IMR-90 (cell line): ENCODE results near the gene NCLN. TPM values are rescaled to one million over a fixed set of nuclear protein-coding genes. Genes with fewer than 3 reads are reported as not detected.

ENCODE experiments used
- ATAC-seq: fragments of 200-7000 bp; cut with Tn5 transposase; 2 replicates; pipeline ENCODE4 v1.9.1; 2020; ENCODE audit warnings: low read depth, mild to moderate bottlenecking, moderate library complexity
- BruUV-seq: library from RNA; stranded (reverse); fragments of 400-500 nt; replicated peaks from 2 replicates; lab custom pipeline; 2021; lab: Mats Ljungman, UMichigan
- CTCF ChIA-PET: fragments of 300-600 bp; formaldehyde crosslinking; extraction: SDS; loops from one replicate; lab custom pipeline; 2021; ENCODE audit warnings: antibody characterized with exemption; lab: Yijun Ruan, JAX
- POLR2A ChIA-PET: fragments of 300-600 bp; sonication (Branson Sonifier 250); formaldehyde crosslinking; loops from one replicate; lab custom pipeline; 2022; ENCODE audit warnings: antibody characterized with exemption; ENCODE audit not compliant: unreplicated experiment; lab: Charles Lee
- DNase-seq: peaks from one replicate; pipeline ENCODE4 v3.0.0; 2013
- H2AFZ ChIP-seq: replicated peaks from 2 replicates; pipeline ENCODE3; 2013; ENCODE audit warnings: low read length, mild to moderate bottlenecking; ENCODE audit not compliant: poor library complexity
- H2AK5ac ChIP-seq: 2 replicates; pipeline ENCODE4 v1.6.1; 2013; ENCODE audit warnings: low read depth, low read length, inconsistent platforms
- H2AK9ac ChIP-seq: replicated peaks from 2 replicates; pipeline ENCODE3; 2013; ENCODE audit warnings: mild to moderate bottlenecking, low read depth, low read length, moderate library complexity; ENCODE audit not compliant: poor library complexity
- H2BK120ac ChIP-seq: 2 replicates; pipeline ENCODE4 v1.6.1; 2013; ENCODE audit warnings: low read depth, low read length, inconsistent platforms
- H2BK15ac ChIP-seq: 3 replicates; pipeline ENCODE4 v1.6.1; 2013; ENCODE audit warnings: low read depth, low read length, inconsistent platforms
- H2BK20ac ChIP-seq: 2 replicates; pipeline ENCODE4 v1.6.1; 2013; ENCODE audit warnings: low read depth, mild to moderate bottlenecking, inconsistent platforms, low read length, moderate library complexity
- H2BK5ac ChIP-seq: 2 replicates; pipeline ENCODE4 v1.6.1; 2013; ENCODE audit warnings: mild to moderate bottlenecking, low read depth, low read length, inconsistent platforms; ENCODE audit not compliant: poor library complexity, severe bottlenecking
- H3K14ac ChIP-seq: replicated peaks from 2 replicates; pipeline ENCODE4 v1.6.1; 2013; ENCODE audit warnings: low read depth, low read length, inconsistent platforms
- H3K18ac ChIP-seq: 2 replicates; pipeline ENCODE4 v1.6.1; 2013; ENCODE audit warnings: low read depth, low read length, control low read depth
- H3K23ac ChIP-seq: 2 replicates; pipeline ENCODE4 v1.6.1; 2013; ENCODE audit warnings: low read depth, low read length, inconsistent platforms
- H3K27ac ChIP-seq: 2 replicates; pipeline ENCODE4 v1.5.1; 2013; ENCODE audit warnings: mild to moderate bottlenecking, control low read depth, low read length; ENCODE audit not compliant: insufficient read depth
- H3K27me3 ChIP-seq: 2 replicates; pipeline ENCODE4 v1.6.1; 2013; ENCODE audit warnings: low read length; ENCODE audit not compliant: control insufficient read depth, insufficient read depth
- H3K36me3 ChIP-seq: 2 replicates; pipeline ENCODE4 v1.6.1; 2013; ENCODE audit warnings: low read length, mixed read lengths; ENCODE audit not compliant: control insufficient read depth, insufficient read depth
- H3K4ac ChIP-seq: 2 replicates; pipeline ENCODE4 v1.6.1; 2013; ENCODE audit warnings: low read depth, low read length, inconsistent platforms
- H3K4me1 ChIP-seq: 2 replicates; pipeline ENCODE4 v1.6.1; 2013; ENCODE audit warnings: low read length, mixed read lengths; ENCODE audit not compliant: control insufficient read depth, insufficient read depth
- H3K4me2 ChIP-seq: 2 replicates; pipeline ENCODE4 v1.6.1; 2013; ENCODE audit warnings: low read depth, mild to moderate bottlenecking, control low read depth, low read length, moderate library complexity
- H3K4me3 ChIP-seq: 2 replicates; pipeline ENCODE4 v1.5.1; 2013; ENCODE audit warnings: low read depth, mild to moderate bottlenecking, control low read depth, low read length, moderate library complexity; ENCODE audit not compliant: insufficient read depth
- H3K56ac ChIP-seq: 2 replicates; pipeline ENCODE4 v1.6.1; 2013; ENCODE audit warnings: low read length, inconsistent platforms; ENCODE audit not compliant: insufficient read depth; ENCODE audit errors: extremely low read depth
- H3K79me1 ChIP-seq, 2 experiments: 2 replicates each; pipeline ENCODE4 v1.6.1; 2013; ENCODE audit warnings: low read length in 2 of 2, inconsistent platforms in 1 of 2, low read depth in 1 of 2
- H3K9ac ChIP-seq: 2 replicates; pipeline ENCODE4 v1.6.1; 2013; ENCODE audit warnings: low read depth, low read length, control low read depth
- H3K9me1 ChIP-seq: 2 replicates; pipeline ENCODE4 v1.6.1; 2013; ENCODE audit warnings: low read length, inconsistent platforms; ENCODE audit not compliant: insufficient read depth
- H3K9me3 ChIP-seq: 2 replicates; pipeline ENCODE4 v1.6.1; 2013; ENCODE audit warnings: low read length; ENCODE audit not compliant: control insufficient read depth, insufficient read depth
- H4K20me1 ChIP-seq: 2 replicates; pipeline ENCODE4 v1.6.1; 2013; ENCODE audit warnings: low read length, inconsistent platforms; ENCODE audit not compliant: insufficient read depth
- H4K5ac ChIP-seq: 2 replicates; pipeline ENCODE4 v1.6.1; 2013; ENCODE audit warnings: mild to moderate bottlenecking, low read depth, low read length, control low read depth
- H4K8ac ChIP-seq, 2 experiments: 2 replicates each; pipeline ENCODE4 v1.6.1; 2013; ENCODE audit warnings: low read depth in 2 of 2, low read length in 2 of 2, control low read depth in 1 of 2, inconsistent platforms in 1 of 2
- H4K91ac ChIP-seq: 2 replicates; pipeline ENCODE4 v1.6.1; 2013; ENCODE audit warnings: low read depth, low read length, inconsistent platforms; ENCODE audit not compliant: insufficient read depth
- CHD1 ChIP-seq: IDR thresholded peaks from 2 replicates; pipeline ENCODE4 v1.6.1; 2012; ENCODE audit warnings: low read depth, low read length, improper control_type of control experiment
- FOS ChIP-seq: fragments of 150-350 bp; IDR thresholded peaks from 2 replicates; pipeline ENCODE4 v1.6.1; 2016; ENCODE audit warnings: low read depth, low read length
- NFE2L2 ChIP-seq: fragments of 150-350 bp; IDR thresholded peaks from 2 replicates; pipeline ENCODE4 v1.6.1; 2016; ENCODE audit warnings: low read depth, mild to moderate bottlenecking, low read length
- RFX5 ChIP-seq: IDR thresholded peaks from 2 replicates; pipeline ENCODE4 v1.8.0; 2012; ENCODE audit warnings: low read depth, mild to moderate bottlenecking, low read length, moderate library complexity
- WGBS, 2 experiments: methylation state at CpG; one replicate each; pipeline versions ENCODE4 v1.1.5 to v1.1.7; 2013; ENCODE audit warnings: missing lambda C conversion rate in 2 of 2; ENCODE audit not compliant: insufficient read length in 1 of 2; ENCODE audit errors: extremely low coverage in 2 of 2; 5-methylcytosine and 5-hydroxymethylcytosine counted together
- dilution Hi-C: fragments of 300-500 bp; cut with HindIII; formaldehyde crosslinking; loops from one replicate; pipeline ENCODE4 v1.14.3; 2018; ENCODE audit warnings: low sequenced_read_pairs; ENCODE audit not compliant: unreplicated experiment
- in situ Hi-C: fragments of 300-500 bp; cut with MboI; formaldehyde crosslinking; loops from 3 replicates; pipeline ENCODE4 v1.14.3; 2019; ENCODE audit warnings: low sequenced_read_pairs, inconsistent platforms, mixed read lengths
- intact Hi-C: fragments of 100-400 bp; cut with micrococcal nuclease; formaldehyde crosslinking; loops from 2 replicates; pipeline ENCODE4 v1.10.0; 2022
- polyA plus RNA-seq, 3 experiments: library from polyadenylated mRNA; depleted of rRNA; stranded (reverse); fragments of >200 nt; gene quantifications; 2 replicates each; pipeline ENCODE4 v1.2.3, GENCODE V29; 2012; ENCODE audit warnings: low replicate concordance in 1 of 3
- total RNA-seq: library from RNA; depleted of rRNA; stranded (reverse); fragments of >200 nt; gene quantifications from 2 replicates; pipeline ENCODE4 v1.2.3, GENCODE V29; 2012

The NCLN gene
- total and polyA plus RNA-seq, 2 of the 4 experiments (the other 2 are of a cell fraction) = 32.8 to 90.8 TPM

DNA sequence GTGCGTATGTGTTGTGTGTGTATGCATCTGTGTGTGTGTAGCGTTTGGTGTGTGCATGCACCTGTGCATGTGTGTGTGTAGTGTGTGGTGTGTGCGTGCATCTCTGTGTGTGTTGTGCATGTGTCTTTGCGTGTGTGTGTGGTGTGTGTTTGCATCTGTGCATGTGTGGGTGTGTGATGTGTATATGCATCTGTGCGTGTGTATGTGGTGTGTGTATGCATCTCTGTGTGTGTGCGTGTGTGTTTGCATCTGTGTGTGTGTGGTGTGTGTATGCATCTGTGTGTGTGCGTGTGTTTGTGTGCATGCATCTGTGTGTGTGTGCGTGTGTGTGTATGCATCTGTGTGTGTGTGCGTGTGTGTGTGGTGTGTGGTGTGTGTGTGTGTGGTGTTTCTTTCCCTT, 59.3 kb downstream of the NCLN start:
- no peak for TF ChIP-seq FOS
- no peak for TF ChIP-seq RFX5
- no peak for TF ChIP-seq NFE2L2
- no peak for TF ChIP-seq CHD1

More for the DNA sequence above, 59.3 kb downstream of the NCLN start:
- no peak overlapping the region for H2BK120ac ChIP-seq
- H3K27ac ChIP-seq = no peak overlapping the region
- no peak overlapping the region for H2BK15ac ChIP-seq
- no peaks in the 10 kb centered on the region for H3K79me1 ChIP-seq
- no peak overlapping the region for H3K23ac ChIP-seq
- H3K18ac ChIP-seq = no peak overlapping the region
- dilution Hi-C loops = no loop called here
- CTCF ChIA-PET = no interaction called here
- ATAC-seq (no peak), DNase-seq (no peak)
- H2BK20ac ChIP-seq = no peak overlapping the region
- H2AK5ac ChIP-seq = no peak overlapping the region
- H3K56ac ChIP-seq = no peak overlapping the region
- H2AFZ ChIP-seq = peak overlapping the region; percentile 51
- H4K5ac ChIP-seq = no peak overlapping the region
- H3K36me3 ChIP-seq = no peaks in the 10 kb centered on the region
- no peak overlapping the region for H3K14ac ChIP-seq
- no peaks in the 10 kb centered on the region; the same call in 1 of the 2 replicates for H3K27me3 ChIP-seq
- H3K4me3 ChIP-seq = no peak overlapping the region
- in situ Hi-C loops = no loop called here
- no peaks in the 10 kb centered on the region for H3K4me1 ChIP-seq
- H4K8ac ChIP-seq = no peak overlapping the region
- no peak overlapping the region for H3K9ac ChIP-seq
- peak overlapping the region; percentile 53 for H2BK5ac ChIP-seq
- peaks cover 6% of the 10 kb centered on the region; the same call in 1 of the 2 replicates for H4K20me1 ChIP-seq
- POLR2A ChIA-PET = no interaction called here
- peaks cover 13% of the 10 kb centered on the region for H3K9me1 ChIP-seq
- no TSS peak for BruUV-seq
- no peak overlapping the region for H3K4ac ChIP-seq
- no peak overlapping the region for H4K91ac ChIP-seq
- intact Hi-C loops = no loop called here
- 83% methylated on average over 4 of the region's 9 CpGs; no CpG with 5 or more reads in 1 of the 2 experiments for WGBS, 2 experiments
- no peak overlapping the region for H3K4me2 ChIP-seq
- H2AK9ac ChIP-seq = no peak overlapping the region
- H3K9me3 ChIP-seq = no peaks in the 10 kb centered on the region
